ENCODE data around the gene EPHA3.

DNA sequence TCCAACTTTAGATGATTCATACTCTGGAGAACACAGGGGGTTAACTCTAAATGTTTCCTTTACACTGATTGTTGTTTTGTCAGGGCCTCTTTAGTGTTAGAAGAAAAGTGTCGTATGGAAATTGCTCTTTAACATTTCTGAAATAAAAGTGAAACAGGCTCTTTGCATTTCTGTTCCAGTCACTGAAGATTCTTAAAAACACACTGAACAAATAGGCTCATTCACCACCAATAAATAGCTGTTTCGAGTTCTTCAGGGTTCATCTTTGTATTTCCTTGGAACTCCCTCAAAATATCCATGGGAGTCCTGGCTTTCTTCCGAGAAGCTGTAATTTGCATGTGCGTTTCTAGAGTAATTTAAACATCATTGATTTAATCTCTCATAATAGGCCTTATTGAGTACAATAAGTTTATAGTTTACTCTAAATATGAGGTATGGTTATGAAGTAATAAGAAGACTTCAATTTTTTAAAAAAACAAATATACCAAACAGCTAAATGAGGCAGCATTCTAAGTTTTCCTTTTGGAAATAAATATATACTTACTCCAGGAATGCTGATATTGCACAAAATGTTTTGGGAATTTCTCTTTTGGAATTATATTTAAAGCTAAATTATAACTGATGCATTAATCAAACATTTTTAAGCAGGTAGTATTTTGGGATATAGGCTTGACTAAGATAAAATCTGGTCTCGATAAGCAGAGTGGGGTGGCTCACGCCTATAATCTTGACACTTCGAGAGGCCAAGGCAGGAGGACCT is 327.4 kb downstream of the EPHA3 start:
- TF ChIP-seq, protein P1, sequence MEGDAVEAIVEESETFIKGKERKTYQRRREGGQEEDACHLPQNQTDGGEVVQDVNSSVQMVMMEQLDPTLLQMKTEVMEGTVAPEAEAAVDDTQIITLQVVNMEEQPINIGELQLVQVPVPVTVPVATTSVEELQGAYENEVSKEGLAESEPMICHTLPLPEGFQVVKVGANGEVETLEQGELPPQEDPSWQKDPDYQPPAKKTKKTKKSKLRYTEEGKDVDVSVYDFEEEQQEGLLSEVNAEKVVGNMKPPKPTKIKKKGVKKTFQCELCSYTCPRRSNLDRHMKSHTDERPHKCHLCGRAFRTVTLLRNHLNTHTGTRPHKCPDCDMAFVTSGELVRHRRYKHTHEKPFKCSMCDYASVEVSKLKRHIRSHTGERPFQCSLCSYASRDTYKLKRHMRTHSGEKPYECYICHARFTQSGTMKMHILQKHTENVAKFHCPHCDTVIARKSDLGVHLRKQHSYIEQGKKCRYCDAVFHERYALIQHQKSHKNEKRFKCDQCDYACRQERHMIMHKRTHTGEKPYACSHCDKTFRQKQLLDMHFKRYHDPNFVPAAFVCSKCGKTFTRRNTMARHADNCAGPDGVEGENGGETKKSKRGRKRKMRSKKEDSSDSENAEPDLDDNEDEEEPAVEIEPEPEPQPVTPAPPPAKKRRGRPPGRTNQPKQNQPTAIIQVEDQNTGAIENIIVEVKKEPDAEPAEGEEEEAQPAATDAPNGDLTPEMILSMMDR (IDR thresholded peaks at IDR 0.05) = no peak
- no peak for TF ChIP-seq POLR2A (IDR thresholded peaks at IDR 0.05)

All from body of pancreas (tissue), 4 donors.